NOMO-1 treated with dmso at 0.1 percent for 144 hours (cell line): Measurements from ENCODE around the gene SPX.

Experiments
- DNase-seq: peaks from one replicate; lab custom pipeline; 2025; ENCODE audit not compliant: unreplicated experiment; lab: John Stamatoyannopoulos, UW

The SPX gene

DNA sequence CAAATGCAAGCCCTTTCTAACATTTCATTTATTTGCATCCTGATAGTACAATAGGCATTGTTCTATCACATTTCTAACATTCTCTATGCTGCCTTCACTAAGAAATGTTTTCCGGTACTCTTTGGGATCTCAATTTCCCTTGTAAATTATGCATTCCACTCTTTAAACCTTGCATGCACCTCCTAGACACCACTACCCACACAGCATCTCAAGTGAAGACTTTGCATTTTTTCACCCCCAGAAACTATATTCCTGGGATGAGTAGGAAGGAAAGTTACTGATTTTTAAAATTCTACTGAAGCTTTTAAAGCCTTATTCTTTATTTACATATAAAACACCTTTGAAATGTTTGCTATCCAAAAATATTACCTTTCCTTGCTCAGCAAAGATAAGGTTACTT lies 51.4 kb downstream of the SPX start:
- no peak for DNase-seq

DNA sequence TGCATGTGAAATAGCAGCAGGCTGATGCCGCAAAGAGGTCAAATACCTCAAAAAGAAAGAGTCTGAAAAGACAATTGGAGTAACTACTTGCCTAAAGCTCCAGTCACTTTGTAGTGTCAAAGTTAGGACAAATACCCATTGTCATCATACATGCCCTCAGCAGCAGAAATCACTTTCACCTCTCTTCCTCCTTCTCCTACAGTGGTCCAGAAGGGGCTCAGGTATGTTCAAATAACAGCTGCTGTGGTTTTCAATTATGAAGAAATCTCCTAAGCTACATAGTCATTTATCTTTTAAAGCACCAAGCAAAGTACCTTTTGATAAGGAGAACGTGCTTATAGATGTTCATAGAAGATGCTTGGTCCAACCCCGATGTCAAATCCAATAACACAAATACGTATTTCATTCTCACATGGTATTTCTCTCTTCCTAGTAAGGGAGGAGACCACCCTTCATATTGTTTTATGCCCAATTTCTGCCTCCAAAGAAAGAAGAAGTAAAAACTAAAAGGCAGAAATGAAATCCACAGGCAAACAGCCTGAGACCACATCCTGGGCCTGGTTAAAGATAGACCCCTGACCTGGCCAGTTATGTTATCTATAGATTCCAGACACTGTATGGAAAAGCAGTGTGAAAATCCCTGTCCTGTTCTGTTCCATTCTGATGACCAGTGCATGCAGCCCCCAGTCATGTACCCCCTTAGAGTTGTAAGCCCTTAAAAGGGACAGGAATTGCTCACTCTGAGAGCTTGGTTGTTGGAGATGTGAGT lies 54.8 kb downstream of the SPX start:
- DNase-seq, result no peak
